WTC11 (cell line): ENCODE data around the gene LY6G5C. TPM values are rescaled to one million over a fixed set of nuclear protein-coding genes. Genes with fewer than 3 reads are reported as not detected.
A peak's percentile ranks its signal among the peaks of the same experiment; 100 is the strongest.

Experiments
- ATAC-seq: fragments of 200-7000 bp; cut with Tn5 transposase; 2 replicates; pipeline ENCODE4 v1.10.0; 2021; ENCODE audit warnings: mild to moderate bottlenecking, moderate library complexity
- CTCF ChIA-PET: fragments of 300-600 bp; sonication (Branson Sonifier 250); formaldehyde crosslinking; loops from one replicate; lab custom pipeline; 2021; ENCODE audit warnings: antibody characterized with exemption; lab: Charles Lee
- POLR2A ChIA-PET: fragments of 350-600 bp; sonication (Branson Sonifier 250); formaldehyde crosslinking; loops from one replicate; lab custom pipeline; 2021; ENCODE audit warnings: antibody characterized with exemption; lab: Charles Lee
- DNase-seq: peaks from one replicate; pipeline ENCODE4 v3.0.0; 2021; ENCODE audit warnings: low spot score
- H3K27ac Mint-ChIP-seq: 2 replicates; pipeline ENCODE4 v1.8.0; 2021; ENCODE audit warnings: mixed read lengths
- H3K27me3 Mint-ChIP-seq: 2 replicates; pipeline ENCODE4 v1.8.0; 2021; ENCODE audit warnings: low read depth, mild to moderate bottlenecking, moderate library complexity, mixed read lengths
- H3K36me3 Mint-ChIP-seq: 2 replicates; pipeline ENCODE4 v1.8.0; 2021; ENCODE audit warnings: mixed read lengths
- H3K4me1 Mint-ChIP-seq: 2 replicates; pipeline ENCODE4 v1.8.0; 2022; ENCODE audit warnings: mixed read lengths
- H3K4me3 Mint-ChIP-seq: 2 replicates; pipeline ENCODE4 v1.8.0; 2021; ENCODE audit warnings: mild to moderate bottlenecking, moderate library complexity, mixed read lengths
- H3K9me3 Mint-ChIP-seq: 2 replicates; pipeline ENCODE4 v1.8.0; 2021; ENCODE audit warnings: mixed read lengths
- CREM ChIP-seq: sonication (generic); formaldehyde crosslinking; IDR thresholded peaks from 2 replicates; pipeline ENCODE4 v1.8.1; 2022; ENCODE audit warnings: mild to moderate bottlenecking, missing genetic modification reagents, moderate library complexity
- GABPB1 ChIP-seq: sonication (generic); formaldehyde crosslinking; IDR thresholded peaks from 2 replicates; pipeline ENCODE4 v1.8.1; 2023; ENCODE audit warnings: mild to moderate bottlenecking, missing genetic modification reagents
- NFYB ChIP-seq: sonication (generic); formaldehyde crosslinking; conservative IDR thresholded peaks from 2 replicates; pipeline ENCODE4 v1.8.0; 2022; ENCODE audit warnings: low read depth, missing genetic modification reagents
- NR3C1 ChIP-seq: sonication (generic); formaldehyde crosslinking; conservative IDR thresholded peaks from 2 replicates; pipeline ENCODE4 v1.8.1; 2023; ENCODE audit warnings: low read depth, mild to moderate bottlenecking, missing genetic modification reagents
- OVOL2 ChIP-seq: fragments of 250-450 bp; sonication (Bioruptor Pico); IDR thresholded peaks from 2 replicates; pipeline ENCODE4 v1.9.0; 2021; ENCODE audit warnings: mild to moderate bottlenecking, borderline replicate concordance
- RORB ChIP-seq: fragments of 250-450 bp; sonication (Bioruptor Pico); IDR thresholded peaks from 2 replicates; pipeline ENCODE4 v1.9.0; 2021; ENCODE audit warnings: mild to moderate bottlenecking
- SMAD4 ChIP-seq: sonication (generic); formaldehyde crosslinking; IDR thresholded peaks from 2 replicates; pipeline ENCODE4 v1.8.0; 2022; ENCODE audit warnings: mild to moderate bottlenecking, missing genetic modification reagents
- SP1 ChIP-seq: sonication (generic); formaldehyde crosslinking; conservative IDR thresholded peaks from 2 replicates; pipeline ENCODE4 v1.8.1; 2022; ENCODE audit warnings: missing genetic modification reagents
- ZNF396 ChIP-seq: fragments of 250-450 bp; sonication (Bioruptor Pico); IDR thresholded peaks from 2 replicates; pipeline ENCODE4 v1.8.0; 2021; ENCODE audit warnings: mild to moderate bottlenecking, moderate library complexity, borderline replicate concordance
- ZNF671 ChIP-seq: fragments of 250-450 bp; sonication (Bioruptor Pico); IDR thresholded peaks from 2 replicates; pipeline ENCODE4 v1.8.0; 2021; ENCODE audit warnings: mild to moderate bottlenecking
- total RNA-seq: library from RNA; stranded (reverse); gene quantifications from 3 replicates; pipeline ENCODE4 v1.2.3, GENCODE V29; 2021
- TF ChIP-seq, protein P1 (sequence below): fragments of 250-450 bp; sonication (Bioruptor Pico); IDR thresholded peaks from 2 replicates; pipeline ENCODE4 v1.8.0; 2021; ENCODE audit warnings: mild to moderate bottlenecking
- TF ChIP-seq, protein P2 (sequence below): sonication (generic); formaldehyde crosslinking; IDR thresholded peaks from 2 replicates; pipeline ENCODE4 v1.8.1; 2023; ENCODE audit warnings: mild to moderate bottlenecking, missing genetic modification reagents
- TF ChIP-seq, protein P3 (sequence below): sonication (generic); formaldehyde crosslinking; IDR thresholded peaks from 2 replicates; pipeline ENCODE4 v1.8.1; 2022; ENCODE audit warnings: mild to moderate bottlenecking, moderate library complexity, missing genetic modification reagents
- TF ChIP-seq, protein P4 (sequence below): fragments of 200-600 bp; IDR thresholded peaks from 2 replicates; pipeline ENCODE4 v1.8.0; 2022; ENCODE audit warnings: antibody characterized with exemption
- TF ChIP-seq, protein P5 (sequence below): sonication (generic); formaldehyde crosslinking; IDR thresholded peaks from 2 replicates; pipeline ENCODE4 v1.8.0; 2023; ENCODE audit warnings: missing genetic modification reagents
- TF ChIP-seq, protein P6 (sequence below): sonication (generic); formaldehyde crosslinking; conservative IDR thresholded peaks from 2 replicates; pipeline ENCODE4 v1.8.1; 2022; ENCODE audit warnings: mild to moderate bottlenecking, missing genetic modification reagents
- TF ChIP-seq, protein P7 (sequence below): sonication (generic); formaldehyde crosslinking; IDR thresholded peaks from 2 replicates; pipeline ENCODE4 v1.8.0; 2022; ENCODE audit warnings: mild to moderate bottlenecking, missing genetic modification reagents
- TF ChIP-seq, protein P8 (sequence below): sonication (generic); formaldehyde crosslinking; IDR thresholded peaks from 2 replicates; pipeline ENCODE4 v1.8.1; 2023; ENCODE audit warnings: mild to moderate bottlenecking, missing genetic modification reagents, moderate library complexity

Gene LY6G5C
- total RNA-seq, 1 experiment from 2014 or later = 1.0 TPM

DNA sequence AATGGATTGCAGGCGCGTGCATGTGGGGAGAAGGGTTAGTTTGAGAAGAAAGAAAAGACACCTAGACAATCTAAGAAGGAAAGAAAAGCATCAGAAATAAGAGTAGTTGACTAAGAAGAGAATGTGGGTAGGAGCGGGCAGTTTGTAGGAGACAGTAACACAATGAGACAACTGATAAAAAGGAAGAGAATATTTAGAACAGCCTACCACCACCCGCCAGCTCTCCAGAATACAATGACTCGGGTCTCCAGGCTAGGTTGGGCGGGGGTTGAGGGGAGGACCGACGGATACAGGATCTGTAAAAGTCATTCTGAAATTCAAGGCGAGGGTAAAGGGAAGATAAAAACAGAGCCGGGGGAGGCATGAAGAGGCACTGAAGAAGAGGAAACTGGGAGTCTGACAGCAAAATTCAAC, 21.5 kb upstream of the LY6G5C start:
- DNase-seq (no peak), ATAC-seq (peak; percentile 14)
- Mint-ChIP-seq H3K27me3 (peaks cover 7% of the 10 kb centered on the region; the same call in 1 of the 2 replicates), H3K36me3 (no peaks in the 10 kb centered on the region; the same call in 1 of the 2 replicates), H3K9me3 (no peaks in the 10 kb centered on the region), H3K4me3 (peak overlapping the region; percentile 95), H3K27ac (peak overlapping the region; percentile 94), H3K4me1 (peaks cover 12% of the 10 kb centered on the region)
- TF ChIP-seq OVOL2 = no peak
- TF ChIP-seq, protein P1, sequence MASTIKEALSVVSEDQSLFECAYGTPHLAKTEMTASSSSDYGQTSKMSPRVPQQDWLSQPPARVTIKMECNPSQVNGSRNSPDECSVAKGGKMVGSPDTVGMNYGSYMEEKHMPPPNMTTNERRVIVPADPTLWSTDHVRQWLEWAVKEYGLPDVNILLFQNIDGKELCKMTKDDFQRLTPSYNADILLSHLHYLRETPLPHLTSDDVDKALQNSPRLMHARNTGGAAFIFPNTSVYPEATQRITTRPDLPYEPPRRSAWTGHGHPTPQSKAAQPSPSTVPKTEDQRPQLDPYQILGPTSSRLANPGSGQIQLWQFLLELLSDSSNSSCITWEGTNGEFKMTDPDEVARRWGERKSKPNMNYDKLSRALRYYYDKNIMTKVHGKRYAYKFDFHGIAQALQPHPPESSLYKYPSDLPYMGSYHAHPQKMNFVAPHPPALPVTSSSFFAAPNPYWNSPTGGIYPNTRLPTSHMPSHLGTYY (CRISPR knock-in tag) = no peak
- TF ChIP-seq, protein P2, sequence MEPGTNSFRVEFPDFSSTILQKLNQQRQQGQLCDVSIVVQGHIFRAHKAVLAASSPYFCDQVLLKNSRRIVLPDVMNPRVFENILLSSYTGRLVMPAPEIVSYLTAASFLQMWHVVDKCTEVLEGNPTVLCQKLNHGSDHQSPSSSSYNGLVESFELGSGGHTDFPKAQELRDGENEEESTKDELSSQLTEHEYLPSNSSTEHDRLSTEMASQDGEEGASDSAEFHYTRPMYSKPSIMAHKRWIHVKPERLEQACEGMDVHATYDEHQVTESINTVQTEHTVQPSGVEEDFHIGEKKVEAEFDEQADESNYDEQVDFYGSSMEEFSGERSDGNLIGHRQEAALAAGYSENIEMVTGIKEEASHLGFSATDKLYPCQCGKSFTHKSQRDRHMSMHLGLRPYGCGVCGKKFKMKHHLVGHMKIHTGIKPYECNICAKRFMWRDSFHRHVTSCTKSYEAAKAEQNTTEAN (CRISPR knock-in tag) = no peak
- TF ChIP-seq SMAD4 (CRISPR knock-in tag) = no peak
- CTCF ChIA-PET = interaction anchor here (0.8 to 2.2 kb wide), 9 partner anchors 13 to 250 kb away, joined by 4 to 15 read pairs (median 7); partner anchors contain the start of genes DDAH2, LY6G5C and VARS1
- POLR2A ChIA-PET = interaction anchor here (1.2 to 1.3 kb wide), 3 partner anchors 38 to 125 kb away, joined by 4 to 5 read pairs (median 4); partner anchors contain the start of genes GPANK1 and HSPA1B

DNA sequence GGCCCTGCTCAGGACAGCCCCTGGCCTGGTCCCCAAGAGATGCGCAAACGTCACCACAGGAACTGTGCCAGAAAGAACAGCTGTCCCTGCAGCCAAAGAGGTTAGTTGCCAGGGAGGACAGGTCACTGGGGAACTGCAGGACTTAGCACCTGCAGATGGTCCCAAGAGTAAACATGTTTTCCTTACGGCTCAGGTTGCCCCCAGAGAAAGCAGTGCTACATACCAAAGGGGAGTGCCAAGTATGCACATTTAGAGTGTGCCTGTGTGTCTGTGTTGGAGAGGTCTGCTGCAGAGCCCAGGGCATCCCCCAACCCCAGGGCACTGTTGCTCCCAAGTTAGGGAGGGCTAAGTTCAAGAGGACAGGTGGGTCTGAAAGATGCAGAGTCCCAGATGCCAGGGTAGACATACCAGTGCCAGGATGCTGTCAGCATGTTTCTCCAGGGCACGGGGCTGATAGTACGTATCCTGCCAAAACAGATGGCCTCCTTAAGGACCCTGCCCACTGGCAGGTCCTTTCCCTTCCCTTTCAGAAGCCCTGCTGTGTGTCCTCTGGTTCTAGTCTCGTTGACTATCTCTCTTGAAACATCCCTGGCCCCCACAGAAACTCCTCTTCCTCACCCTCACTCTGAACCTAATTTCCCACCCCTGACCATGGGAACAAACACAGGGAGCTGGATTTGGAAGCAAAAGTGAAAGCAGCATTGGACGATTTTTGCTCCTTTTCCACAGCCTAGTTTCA, 21.0 kb upstream of the LY6G5C start:
- Mint-ChIP-seq H3K4me3 (peak overlapping the region; percentile 95), H3K36me3 (no peaks in the 10 kb centered on the region; the same call in 1 of the 2 replicates), H3K9me3 (no peaks in the 10 kb centered on the region), H3K4me1 (peaks cover 12% of the 10 kb centered on the region), H3K27me3 (peaks cover 3% of the 10 kb centered on the region; the same call in 1 of the 2 replicates), H3K27ac (peak overlapping the region; percentile 94)
- ChIA-PET POLR2A (no interaction called here), CTCF (interaction anchor here (1.8 to 2.2 kb wide), 3 partner anchors 12 to 250 kb away, joined by 5 to 15 read pairs (median 10); no protein-coding TSS in a partner anchor)
- TF ChIP-seq, protein P3, sequence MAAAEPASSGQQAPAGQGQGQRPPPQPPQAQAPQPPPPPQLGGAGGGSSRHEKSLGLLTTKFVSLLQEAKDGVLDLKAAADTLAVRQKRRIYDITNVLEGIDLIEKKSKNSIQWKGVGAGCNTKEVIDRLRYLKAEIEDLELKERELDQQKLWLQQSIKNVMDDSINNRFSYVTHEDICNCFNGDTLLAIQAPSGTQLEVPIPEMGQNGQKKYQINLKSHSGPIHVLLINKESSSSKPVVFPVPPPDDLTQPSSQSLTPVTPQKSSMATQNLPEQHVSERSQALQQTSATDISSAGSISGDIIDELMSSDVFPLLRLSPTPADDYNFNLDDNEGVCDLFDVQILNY (CRISPR knock-in tag) = no peak
- TF ChIP-seq CREM = no peak
- TF ChIP-seq, protein P4, sequence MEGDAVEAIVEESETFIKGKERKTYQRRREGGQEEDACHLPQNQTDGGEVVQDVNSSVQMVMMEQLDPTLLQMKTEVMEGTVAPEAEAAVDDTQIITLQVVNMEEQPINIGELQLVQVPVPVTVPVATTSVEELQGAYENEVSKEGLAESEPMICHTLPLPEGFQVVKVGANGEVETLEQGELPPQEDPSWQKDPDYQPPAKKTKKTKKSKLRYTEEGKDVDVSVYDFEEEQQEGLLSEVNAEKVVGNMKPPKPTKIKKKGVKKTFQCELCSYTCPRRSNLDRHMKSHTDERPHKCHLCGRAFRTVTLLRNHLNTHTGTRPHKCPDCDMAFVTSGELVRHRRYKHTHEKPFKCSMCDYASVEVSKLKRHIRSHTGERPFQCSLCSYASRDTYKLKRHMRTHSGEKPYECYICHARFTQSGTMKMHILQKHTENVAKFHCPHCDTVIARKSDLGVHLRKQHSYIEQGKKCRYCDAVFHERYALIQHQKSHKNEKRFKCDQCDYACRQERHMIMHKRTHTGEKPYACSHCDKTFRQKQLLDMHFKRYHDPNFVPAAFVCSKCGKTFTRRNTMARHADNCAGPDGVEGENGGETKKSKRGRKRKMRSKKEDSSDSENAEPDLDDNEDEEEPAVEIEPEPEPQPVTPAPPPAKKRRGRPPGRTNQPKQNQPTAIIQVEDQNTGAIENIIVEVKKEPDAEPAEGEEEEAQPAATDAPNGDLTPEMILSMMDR = no peak
- TF ChIP-seq ZNF396 (CRISPR knock-in tag) = no peak
- TF ChIP-seq, protein P5, sequence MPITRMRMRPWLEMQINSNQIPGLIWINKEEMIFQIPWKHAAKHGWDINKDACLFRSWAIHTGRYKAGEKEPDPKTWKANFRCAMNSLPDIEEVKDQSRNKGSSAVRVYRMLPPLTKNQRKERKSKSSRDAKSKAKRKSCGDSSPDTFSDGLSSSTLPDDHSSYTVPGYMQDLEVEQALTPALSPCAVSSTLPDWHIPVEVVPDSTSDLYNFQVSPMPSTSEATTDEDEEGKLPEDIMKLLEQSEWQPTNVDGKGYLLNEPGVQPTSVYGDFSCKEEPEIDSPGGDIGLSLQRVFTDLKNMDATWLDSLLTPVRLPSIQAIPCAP (CRISPR knock-in tag) = no peak
- TF ChIP-seq, protein P6, sequence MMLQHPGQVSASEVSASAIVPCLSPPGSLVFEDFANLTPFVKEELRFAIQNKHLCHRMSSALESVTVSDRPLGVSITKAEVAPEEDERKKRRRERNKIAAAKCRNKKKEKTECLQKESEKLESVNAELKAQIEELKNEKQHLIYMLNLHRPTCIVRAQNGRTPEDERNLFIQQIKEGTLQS = no peak
- no peak for TF ChIP-seq GABPB1 (CRISPR knock-in tag)
- no peak for TF ChIP-seq NFYB (CRISPR knock-in tag)
- ATAC-seq (no peak), DNase-seq (no peak)

DNA sequence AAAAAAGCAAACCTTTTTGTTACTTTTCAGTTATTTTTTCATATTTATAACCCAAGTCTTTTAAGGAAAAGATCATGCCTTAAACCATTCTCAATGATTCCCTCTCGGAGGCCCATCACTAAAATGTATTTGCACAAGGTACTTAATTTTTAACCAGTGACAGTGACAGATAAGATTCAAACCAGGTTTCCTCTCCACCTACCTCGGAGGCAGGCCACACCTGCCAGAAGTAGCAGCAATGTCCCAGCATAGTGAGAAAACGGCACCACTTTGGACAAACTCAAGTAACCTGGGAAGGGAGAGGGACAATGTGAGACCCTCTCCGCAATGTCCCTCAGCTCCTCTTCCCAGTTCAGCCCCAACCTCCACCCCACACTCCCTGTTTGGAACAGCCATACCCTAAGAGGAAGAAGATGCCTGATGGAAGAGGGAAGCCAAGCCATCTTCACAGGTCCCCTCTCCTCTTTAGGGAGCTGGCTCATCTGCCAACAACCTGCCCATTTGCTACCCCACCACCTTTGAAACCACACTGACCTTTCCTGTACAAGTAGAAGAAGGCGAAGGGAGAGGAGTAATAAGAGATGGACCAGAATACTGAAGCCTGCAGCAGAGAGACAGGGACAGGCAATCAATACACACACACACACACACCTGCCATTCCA, 20.0 kb upstream of the LY6G5C start:
- ChIA-PET POLR2A (no interaction called here), CTCF (interaction anchor here (1.2 kb wide), 1 partner anchor 11 kb away, joined by 3 read pairs; no protein-coding TSS in a partner anchor)
- peak overlapping the region; percentile 95 for H3K4me3 Mint-ChIP-seq
- H3K9me3 Mint-ChIP-seq = no peaks in the 10 kb centered on the region
- no peaks in the 10 kb centered on the region; the same call in 1 of the 2 replicates for H3K27me3 Mint-ChIP-seq
- ATAC-seq = no peak
- H3K27ac Mint-ChIP-seq = no peak overlapping the region
- no peak for DNase-seq
- H3K36me3 Mint-ChIP-seq = peaks cover 7% of the 10 kb centered on the region; the same call in 1 of the 2 replicates
- peaks cover 12% of the 10 kb centered on the region for H3K4me1 Mint-ChIP-seq
- TF ChIP-seq RORB (CRISPR knock-in tag) = no peak
- TF ChIP-seq, protein P7, sequence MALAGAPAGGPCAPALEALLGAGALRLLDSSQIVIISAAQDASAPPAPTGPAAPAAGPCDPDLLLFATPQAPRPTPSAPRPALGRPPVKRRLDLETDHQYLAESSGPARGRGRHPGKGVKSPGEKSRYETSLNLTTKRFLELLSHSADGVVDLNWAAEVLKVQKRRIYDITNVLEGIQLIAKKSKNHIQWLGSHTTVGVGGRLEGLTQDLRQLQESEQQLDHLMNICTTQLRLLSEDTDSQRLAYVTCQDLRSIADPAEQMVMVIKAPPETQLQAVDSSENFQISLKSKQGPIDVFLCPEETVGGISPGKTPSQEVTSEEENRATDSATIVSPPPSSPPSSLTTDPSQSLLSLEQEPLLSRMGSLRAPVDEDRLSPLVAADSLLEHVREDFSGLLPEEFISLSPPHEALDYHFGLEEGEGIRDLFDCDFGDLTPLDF = no peak
- TF ChIP-seq NR3C1 = no peak
- no peak for TF ChIP-seq SP1 (CRISPR knock-in tag)
- TF ChIP-seq, protein P8, sequence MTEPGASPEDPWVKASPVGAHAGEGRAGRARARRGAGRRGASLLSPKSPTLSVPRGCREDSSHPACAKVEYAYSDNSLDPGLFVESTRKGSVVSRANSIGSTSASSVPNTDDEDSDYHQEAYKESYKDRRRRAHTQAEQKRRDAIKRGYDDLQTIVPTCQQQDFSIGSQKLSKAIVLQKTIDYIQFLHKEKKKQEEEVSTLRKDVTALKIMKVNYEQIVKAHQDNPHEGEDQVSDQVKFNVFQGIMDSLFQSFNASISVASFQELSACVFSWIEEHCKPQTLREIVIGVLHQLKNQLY = no peak
- TF ChIP-seq ZNF671 (CRISPR knock-in tag) = no peak
